ENCODE measurements around the gene PDIA5.

PDIA5 gene

GRCh38 chr3:123072564-123072963 lies 5.7 kb downstream of the PDIA5 start:
- no peak for DNase-seq

GRCh38 chr3:123075359-123075758 lies 8.5 kb downstream of the PDIA5 start:
- DNase-seq: no peak

GRCh38 chr3:123076112-123076495 lies 9.3 kb downstream of the PDIA5 start:
- DNase-seq: no peak

GRCh38 chr3:123076496-123077418 lies 9.9 kb downstream of the PDIA5 start:
- DNase-seq: no peak

GRCh38 chr3:123078101-123078500 lies 11.3 kb downstream of the PDIA5 start:
- DNase-seq: no peak

GRCh38 chr3:123080864-123081562 lies 14.2 kb downstream of the PDIA5 start:
- no peak for DNase-seq

GRCh38 chr3:123081718-123082369 lies 15.0 kb downstream of the PDIA5 start:
- DNase-seq: no peak

GRCh38 chr3:123082370-123083065 lies 15.7 kb downstream of the PDIA5 start:
- no peak for DNase-seq

GRCh38 chr3:123083383-123084124 lies 16.7 kb downstream of the PDIA5 start:
- DNase-seq: no peak

GRCh38 chr3:123084192-123084591 lies 17.4 kb downstream of the PDIA5 start:
- DNase-seq: no peak

GRCh38 chr3:123084738-123085237 lies 18.0 kb downstream of the PDIA5 start:
- DNase-seq: no peak

GRCh38 chr3:123085293-123085931 lies 18.6 kb downstream of the PDIA5 start:
- DNase-seq: no peak

GRCh38 chr3:123085932-123086627 lies 19.3 kb downstream of the PDIA5 start:
- DNase-seq: no peak

- DNase-seq: no peak
Observed at GRCh38 chr3:123088387-123088786, 21.6 kb downstream of the PDIA5 start.

- DNase-seq: no peak
Observed at GRCh38 chr3:123089611-123090331, 22.9 kb downstream of the PDIA5 start.

GRCh38 chr3:123090728-123091531 lies 24.1 kb downstream of the PDIA5 start:
- no peak for DNase-seq

- no peak for DNase-seq
Observed at GRCh38 chr3:123092243-123092642, 25.4 kb downstream of the PDIA5 start.

GRCh38 chr3:123093696-123094095 lies 26.9 kb downstream of the PDIA5 start:
- DNase-seq: no peak
